ENCODE data around the gene PKD2L2. TPM values are rescaled to one million over a fixed set of nuclear protein-coding genes. Genes with fewer than 3 reads are reported as not detected.

The PKD2L2 gene
- total RNA-seq, 1 experiment from 2014 or later, result not detected

Other genes starting within 250 kb of the PKD2L2 start
- gene KLHL3, start 153.4 kb upstream of the PKD2L2 start, total RNA-seq (2022), result 0.27 and 0.49 TPM in 2 replicates
- 30.8 and 31.8 TPM in 2 replicates for gene HNRNPA0, start 135.1 kb upstream of the PKD2L2 start, total RNA-seq (2022)
- not detected in 2 replicates for gene MYOT, start 21.6 kb upstream of the PKD2L2 start, total RNA-seq (2022)
- 29.1 and 33.7 TPM in 2 replicates for gene FAM13B, start 143.6 kb downstream of the PKD2L2 start, total RNA-seq (2022)
- not detected in 2 replicates for gene WNT8A, start 194.6 kb downstream of the PKD2L2 start, total RNA-seq (2022)
- 1.0 TPM in 1 of 2 replicates, not detected in the other for gene NME5, start 250.0 kb downstream of the PKD2L2 start, total RNA-seq (2022)

All from MCF 10A (cell line).